DMS153 (cell line): ENCODE data around the gene STEAP3.

Source experiments
- DNase-seq: peaks from one replicate; lab custom pipeline; 2025; lab: John Stamatoyannopoulos, UW

STEAP3 gene

DNA sequence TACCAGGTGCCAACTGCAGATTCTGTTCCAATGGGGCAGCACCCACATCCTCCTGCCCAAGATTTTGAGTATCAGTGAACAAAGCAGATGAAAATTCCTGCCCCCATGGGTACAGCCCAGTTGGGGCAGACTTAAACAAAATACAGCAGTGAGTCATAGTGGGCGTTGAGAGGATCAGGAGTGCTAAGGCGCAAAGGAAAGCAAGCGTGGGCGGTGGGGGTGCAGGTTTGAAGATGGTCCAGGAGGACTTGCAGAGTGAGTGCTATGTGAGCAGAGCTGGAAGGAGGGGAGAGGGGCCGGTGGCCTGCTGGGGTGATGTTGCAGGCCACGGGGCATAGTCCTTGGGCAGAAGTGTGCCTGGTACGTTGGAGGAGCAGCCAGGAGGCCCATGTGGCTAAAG, 24.7 kb downstream of the STEAP3 start:
- no peak for DNase-seq

DNA sequence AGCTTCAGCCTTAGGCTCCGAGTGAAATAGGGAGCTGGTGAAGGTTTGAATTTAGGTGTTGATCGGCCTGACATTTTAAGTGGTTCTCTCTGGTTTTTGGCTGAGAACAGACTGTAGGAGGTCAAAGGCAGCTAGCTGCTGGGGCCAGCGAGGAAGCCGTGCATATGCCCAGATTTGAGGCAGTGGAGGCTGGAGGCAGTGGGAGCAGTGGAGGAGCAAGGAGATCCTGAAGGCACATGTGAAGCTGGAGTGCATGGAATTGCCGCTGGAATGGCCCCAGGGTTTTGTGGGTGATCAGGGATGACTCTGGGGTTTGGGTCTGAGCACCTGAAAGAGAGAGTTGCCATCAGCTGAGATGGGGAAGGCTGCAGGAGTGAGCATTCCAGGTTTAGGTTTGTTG, 25.1 kb downstream of the STEAP3 start:
- DNase-seq, result no peak

DNA sequence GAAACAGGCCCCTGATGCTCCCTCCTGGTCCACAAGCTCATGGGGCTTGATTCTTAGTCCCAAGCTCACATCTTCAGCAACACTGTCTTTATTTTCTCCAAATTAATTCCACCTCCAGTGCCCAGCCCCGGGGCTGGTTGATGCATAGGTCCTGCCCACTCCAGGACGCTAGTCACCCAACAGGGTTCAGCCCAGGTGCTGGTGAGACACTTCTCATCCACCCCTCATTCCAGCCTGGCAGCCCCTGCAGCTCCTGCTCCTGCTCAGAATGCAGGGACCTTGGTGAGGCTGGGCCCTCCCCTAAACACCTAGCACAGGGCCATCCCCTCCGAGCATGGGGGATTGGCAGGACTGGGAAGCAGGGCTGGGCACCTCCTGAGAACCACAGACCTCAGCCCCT, 25.7 kb downstream of the STEAP3 start:
- DNase-seq, result no peak

DNA sequence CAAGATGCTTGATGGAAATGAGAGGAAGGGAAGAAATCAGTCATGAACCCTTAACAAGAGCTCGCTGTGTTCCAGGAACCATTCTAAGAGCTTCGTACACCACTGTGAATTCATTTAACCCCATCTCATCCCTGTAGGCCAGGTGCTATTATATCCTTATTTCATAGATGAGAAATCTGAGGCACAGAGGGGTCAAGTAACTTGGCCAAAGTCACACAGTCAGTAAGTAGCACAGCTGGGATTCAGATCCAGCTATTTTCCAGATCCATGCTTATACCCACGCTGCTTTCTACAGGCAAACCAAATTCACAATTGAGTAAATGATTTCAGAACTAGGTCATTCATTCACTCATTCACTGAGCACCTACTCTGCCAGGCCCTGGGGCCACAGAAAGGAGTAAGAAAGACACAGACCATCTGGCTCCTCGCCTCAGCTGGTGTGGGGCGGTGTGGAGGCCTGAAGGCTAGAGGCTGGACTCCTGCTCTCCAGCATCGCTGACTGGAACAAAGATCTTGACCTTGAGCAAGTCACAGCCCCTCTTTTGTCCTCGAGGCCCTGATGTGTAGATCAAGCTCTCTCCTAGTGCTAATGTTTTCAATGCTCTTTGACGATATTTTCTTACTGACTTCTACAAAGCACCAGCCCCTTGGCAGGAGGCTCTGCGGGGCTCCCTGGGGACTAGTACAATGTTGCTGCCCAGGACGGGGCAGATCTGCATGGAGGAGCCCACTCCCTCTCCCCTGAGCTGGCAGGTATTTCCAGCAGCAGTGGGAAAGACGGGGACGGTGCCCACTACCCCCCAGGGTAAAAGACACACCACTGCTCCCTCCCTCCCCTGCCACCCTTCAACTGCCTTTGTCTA, 26.5 kb downstream of the STEAP3 start:
- no peak for DNase-seq

DNA sequence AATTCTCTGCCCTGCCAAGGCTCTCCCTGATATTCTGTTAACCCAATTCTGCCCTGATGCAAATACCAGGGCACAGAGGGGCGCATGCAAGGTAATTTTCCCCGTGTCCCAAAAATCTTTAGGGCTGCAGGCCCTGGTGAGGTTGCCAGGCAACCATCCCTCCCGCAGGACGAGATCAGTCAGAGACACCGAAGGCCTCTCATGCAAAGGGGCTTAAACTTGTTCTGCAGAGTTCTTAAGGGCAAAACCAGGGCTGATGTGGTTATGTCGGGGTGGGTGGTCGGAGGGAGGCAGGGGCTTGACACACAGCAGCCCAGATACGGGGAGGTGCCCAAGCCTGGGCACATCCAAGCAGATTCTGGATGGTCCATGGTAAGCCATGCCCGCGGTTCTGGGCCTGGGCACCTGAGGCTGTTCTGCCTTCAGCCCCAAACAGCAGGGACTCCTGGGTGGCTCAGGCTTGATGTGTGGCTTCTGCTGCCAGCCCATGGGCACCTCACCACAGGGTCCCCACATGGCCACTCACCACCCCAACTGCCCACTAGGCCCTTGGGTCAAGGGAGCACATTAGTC, 27.2 kb downstream of the STEAP3 start:
- no peak for DNase-seq

DNA sequence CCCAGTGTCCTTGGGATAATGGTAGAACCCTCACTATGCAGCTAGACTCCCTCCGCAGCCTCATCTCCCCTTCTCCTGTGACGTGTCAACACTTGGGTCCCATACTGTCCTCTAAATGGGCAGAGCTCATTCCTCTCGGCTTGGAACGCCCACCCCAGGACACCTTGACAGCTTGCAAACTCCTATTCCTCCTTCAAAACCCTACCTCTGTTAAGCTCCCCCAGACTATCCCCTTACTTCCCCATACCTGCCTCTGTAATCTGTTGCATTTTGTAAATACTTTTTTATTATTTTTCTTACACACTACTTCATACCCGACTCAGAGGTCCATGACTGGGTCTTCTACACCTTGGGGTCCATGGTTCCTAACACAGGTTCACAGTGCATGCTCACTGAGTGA, 28.0 kb downstream of the STEAP3 start:
- no peak for DNase-seq

DNA sequence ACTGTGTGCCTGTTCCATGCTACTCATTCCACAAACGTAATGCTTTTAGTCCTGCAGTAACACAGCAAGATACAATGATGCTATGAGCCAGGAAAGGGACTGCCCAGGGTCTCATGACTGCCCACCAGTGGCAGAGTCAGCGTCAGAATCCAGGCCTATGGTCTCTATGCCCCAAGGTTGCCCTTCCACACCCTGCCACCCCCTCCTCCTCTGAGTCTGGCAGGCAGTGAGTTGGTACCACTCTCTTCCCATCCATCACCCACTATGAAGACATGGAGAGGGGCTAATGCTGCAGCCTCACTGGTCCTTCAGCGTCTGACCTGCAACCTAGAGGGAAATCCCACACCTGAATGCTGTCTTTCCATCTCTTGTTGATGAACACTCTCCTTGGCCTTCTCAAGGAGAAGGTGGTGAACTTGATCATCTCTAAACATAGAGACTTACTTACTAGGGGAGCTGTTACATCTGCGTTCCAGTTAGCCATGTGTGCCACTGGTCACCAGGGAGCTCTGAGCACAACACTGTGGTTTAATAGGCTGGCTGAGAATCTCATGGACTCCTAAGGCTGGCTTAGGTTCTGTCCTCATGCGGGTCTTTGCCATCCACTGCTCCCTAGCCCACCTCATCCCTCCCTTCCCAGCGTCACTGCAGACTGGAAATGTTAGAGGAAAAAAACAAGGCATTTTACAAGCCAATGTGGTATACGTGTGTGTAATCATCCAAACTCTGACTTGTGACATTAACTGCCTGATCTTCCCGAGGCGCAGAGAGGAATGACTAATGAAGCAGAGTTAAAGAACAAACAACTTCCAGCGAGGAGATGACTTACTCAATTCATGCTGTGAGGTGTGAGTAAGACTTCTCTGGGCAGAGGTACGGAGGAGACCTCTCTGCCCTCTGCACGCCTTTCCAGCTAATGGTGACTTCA, 28.8 kb downstream of the STEAP3 start:
- no peak for DNase-seq

DNA sequence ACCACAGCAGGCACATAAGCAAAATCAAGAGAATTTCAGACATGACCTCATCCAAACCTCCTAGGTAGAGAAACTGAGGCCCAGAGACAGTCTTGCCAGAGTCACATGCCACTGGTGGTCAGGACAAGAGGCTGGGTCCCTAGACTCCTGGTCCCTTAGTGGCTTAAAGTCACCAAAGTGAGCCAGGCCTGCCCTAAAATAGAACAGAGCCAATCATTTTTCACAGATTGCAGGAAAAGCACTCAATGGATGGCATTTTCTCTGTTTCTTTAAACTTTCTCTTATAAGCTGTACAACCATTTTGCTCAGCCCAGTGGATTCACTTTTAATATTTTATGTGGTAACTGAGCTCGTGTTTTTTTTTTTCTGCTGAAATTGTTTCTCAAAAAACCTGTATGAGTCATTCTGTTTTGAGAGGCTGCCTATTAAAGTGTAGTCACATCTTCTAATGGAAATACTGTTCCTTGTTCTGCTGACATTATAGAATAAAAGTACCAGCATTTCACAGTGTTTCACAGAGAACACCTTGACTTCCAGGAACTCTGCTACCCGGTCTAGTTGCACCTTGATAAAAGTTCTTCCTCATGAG, 29.6 kb downstream of the STEAP3 start:
- DNase-seq, result no peak

DNA sequence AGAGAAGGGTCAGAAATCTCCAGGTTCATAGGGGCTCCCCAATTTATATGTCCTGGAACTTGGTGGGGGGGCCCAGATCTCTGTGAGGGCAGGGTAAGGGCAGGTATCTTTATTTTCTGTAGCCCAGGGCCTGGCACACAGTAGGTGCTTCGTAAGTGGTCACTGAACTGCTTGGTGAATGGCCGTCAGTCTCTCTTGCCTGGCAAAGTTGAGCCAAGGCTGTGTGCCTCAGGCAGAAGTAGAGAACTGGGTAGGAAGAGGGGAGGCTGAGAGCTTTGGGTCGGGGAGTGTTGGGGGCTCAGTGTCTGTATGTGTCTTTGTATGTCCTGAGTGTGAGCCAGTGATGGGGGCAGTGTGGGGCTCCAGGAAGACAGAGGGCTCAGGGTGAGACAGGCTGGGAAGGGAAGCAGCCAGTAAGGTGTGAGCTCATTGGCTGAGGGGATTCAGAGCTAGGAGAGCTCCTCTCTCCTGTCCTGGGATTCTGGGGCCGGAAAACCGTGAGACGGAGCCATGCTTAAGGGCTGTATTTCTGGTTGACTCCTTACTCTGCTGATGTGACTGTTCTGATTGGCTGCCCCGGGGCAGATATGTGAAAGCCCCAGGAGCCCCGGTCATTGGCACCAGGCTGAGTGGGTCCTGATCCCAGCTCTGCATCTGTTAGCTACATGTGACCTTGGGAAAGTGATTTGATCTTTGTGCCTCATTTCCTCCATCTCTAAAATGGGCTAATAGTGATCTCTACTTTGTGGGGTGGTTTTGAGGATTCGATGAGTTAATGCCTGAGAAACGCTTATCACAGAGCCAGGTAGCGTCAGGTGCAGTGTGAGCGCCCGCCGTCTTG, 30.3 kb downstream of the STEAP3 start:
- DNase-seq, result no peak

DNA sequence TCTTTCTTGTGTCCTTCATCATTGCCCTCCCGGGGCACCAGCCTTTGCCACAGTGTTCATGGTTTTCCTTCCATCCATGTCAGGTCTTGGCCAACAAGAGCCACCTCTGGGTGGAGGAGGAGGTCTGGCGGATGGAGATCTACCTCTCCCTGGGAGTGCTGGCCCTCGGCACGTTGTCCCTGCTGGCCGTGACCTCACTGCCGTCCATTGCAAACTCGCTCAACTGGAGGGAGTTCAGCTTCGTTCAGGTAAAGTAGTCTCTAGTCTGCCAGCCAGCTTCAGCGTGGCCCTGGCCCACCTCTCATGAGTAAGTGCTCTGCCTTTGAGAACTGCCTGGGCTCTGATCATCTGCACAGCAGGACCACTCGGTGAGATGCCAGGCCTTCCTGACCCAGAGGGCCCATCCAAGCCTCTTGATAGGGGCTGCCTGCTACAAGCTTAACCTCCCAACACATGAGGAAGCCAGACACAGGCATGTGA, 31.0 kb downstream of the STEAP3 start:
- DNase-seq, result no peak

DNA sequence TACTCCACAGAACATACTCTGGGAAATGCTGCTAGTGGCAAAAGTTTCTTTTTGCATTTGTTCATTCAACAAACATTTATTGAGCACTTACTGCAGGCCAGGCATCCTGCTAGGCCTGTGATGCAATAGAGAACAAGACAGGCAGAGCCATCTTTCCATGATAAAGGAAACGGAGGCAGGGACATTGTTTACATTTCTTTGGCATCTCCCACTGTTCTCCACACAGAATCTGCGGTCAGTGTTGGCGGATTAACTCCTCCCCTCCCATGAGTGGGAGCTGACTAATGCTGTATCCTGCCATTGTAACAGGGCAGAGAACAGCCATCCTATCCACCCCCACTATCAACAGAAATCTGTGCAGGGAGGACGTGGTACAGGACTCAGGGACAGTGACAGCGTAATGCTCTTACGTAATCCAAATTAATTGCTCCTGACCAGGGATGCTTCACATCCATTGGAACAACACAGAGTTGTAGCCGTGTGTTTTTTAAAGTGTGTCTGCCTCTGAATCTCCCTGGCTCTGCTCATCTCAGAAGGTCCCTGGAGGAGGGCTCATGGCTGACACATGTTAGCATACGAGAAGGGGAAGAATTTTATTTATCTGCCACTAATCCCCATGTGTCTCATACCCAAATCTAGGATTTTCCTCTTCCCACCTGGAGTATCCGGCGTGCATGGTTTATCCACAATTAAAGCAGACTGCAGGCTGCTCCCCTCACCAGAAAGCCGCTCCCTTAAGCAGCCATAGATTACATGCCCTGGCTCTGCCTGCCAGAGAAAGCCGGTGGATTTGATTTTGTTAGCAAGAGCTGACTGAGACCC, 32.3 kb downstream of the STEAP3 start:
- DNase-seq, result peak; percentile 76

DNA sequence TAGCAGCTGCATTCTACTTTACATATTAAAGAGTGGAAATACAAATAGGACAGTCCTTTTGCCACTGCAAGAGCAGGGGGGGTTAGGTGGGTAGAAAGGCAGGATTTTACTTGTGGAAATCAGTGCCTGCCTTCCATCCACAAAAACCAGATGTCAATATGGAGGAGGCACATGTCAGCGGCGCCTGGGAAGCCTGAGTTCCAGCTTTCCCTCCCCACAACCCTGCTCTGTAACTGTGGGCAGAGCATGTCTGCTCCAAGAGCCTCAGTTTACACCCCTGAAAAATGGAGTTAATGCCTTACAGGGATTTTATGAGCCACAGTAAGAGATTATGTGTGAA, 32.9 kb downstream of the STEAP3 start:
- DNase-seq, result no peak

DNA sequence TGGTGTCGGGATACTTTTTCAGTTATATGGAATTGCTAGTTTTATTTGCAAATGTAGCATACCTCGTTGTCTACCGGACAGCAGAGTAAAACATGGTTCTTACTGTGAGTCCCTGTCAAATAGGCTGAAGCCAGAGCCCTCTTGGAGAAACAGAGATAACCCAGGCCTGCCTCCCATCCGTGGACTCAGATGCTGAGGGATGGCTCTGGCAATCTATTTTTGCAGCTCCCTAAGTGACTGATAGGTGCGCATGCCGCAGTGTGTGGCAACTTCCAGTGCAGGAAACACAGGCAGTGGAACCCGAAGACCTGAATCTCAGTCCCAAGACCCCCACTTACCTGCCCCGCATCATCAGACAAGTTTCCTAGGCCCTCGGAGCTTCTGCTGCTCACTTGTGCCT, 33.6 kb downstream of the STEAP3 start:
- no peak for DNase-seq

DNA sequence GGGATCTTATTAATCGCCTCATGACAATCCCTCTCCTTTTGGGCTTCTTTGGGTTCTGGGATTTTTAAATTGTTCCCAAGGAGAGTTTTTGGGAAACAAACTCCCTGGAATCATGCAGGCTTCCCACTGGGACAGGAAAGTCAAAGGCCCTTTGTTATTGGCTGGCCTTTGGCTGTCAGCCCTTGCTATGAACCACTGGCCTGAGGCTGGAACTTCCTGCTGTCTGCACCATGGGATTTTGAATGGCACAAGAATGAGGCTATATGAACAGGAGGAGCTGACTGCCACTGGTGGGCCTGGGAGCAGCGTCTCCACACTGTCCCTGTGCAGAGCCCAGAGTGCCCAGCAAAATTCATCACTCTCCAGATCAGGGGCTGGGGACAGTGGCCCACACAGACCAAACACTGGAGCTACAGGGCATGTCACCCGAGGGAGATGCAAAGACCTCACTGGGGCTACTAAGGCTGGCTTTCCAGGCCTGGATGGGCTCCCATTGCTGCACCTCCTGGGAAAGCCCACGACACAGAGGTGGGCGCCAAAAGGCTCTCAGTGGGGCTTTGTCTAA, 35.7 kb downstream of the STEAP3 start:
- DNase-seq, result no peak

DNA sequence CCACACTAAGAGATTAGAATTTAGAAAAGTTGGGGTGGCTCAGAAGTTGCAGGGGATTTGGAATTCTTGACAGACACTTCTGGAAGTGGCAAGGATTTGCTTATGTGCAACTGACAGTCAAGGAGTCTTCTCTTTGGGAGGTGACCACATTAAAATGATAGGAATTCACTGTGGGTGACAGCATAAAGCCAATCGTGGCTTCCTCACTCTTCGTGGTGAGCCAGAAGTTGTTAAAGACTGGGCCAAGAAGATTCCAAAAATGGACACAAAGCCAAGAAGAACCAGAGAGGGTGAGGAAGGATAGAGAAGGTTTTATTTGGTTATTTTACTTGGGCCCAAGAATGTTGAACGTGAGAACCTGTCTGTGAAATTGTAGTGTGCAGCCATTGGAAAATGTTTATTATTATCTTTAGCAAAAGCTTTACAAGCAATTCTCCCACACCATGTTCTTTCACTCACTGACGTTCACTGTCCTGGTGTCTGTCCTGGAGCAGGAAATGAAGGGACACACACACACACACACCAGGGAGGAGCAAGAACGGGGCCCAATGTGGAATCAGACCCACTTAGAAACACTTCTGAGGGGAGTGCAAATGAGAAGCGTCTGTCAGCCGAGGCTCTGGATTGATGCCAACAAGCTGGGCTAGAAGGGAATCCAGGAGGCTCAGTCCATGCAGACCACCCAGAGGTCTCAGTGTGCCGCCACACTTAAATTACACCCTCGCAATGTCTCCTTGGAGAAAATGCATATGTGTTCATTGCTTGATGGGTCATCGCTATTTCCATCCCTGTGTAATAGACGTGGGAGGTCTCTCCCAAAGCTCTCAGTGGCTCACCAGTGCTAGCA, 37.2 kb downstream of the STEAP3 start:
- no peak for DNase-seq

DNA sequence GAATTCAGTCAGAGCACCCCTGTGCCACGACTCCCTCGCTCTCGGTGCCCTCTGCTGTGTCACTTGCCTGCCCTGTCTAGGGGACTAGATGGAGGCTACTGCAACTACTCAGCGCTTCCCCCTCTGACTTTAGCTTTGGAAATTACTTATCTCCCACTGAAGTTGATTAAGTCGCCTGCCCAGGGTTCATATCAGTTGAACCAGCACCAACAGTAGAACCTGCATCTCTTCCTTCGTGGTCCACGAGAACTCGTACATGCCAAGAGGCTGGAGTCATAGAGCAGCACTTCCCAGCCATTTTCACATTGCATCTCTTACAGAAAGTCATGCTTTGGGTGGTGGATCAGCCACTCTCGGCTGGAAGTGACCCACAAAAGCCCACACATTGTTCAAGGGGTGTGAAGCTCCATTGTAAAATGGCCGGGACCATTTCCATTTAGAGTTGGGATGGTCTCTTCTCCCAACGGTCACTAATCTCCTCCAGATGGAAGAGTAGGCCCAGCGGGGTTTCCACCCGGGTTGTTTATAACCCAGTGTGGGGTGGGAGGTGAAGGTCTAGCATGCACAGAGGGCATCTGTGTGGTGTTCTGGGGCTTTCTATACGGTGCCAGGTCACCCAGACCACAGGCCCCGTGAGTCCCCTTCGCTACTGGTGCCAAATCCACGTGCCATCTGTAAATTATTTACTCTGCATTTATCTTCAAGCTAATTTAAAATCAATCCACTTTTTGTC, 38.0 kb downstream of the STEAP3 start:
- DNase-seq, result no peak

DNA sequence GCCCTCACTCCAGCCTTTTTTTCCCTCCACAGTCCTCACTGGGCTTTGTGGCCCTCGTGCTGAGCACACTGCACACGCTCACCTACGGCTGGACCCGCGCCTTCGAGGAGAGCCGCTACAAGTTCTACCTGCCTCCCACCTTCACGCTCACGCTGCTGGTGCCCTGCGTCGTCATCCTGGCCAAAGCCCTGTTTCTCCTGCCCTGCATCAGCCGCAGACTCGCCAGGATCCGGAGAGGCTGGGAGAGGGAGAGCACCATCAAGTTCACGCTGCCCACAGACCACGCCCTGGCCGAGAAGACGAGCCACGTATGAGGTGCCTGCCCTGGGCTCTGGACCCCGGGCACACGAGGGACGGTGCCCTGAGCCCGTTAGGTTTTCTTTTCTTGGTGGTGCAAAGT, 39.4 kb downstream of the STEAP3 start:
- DNase-seq, result no peak

DNA sequence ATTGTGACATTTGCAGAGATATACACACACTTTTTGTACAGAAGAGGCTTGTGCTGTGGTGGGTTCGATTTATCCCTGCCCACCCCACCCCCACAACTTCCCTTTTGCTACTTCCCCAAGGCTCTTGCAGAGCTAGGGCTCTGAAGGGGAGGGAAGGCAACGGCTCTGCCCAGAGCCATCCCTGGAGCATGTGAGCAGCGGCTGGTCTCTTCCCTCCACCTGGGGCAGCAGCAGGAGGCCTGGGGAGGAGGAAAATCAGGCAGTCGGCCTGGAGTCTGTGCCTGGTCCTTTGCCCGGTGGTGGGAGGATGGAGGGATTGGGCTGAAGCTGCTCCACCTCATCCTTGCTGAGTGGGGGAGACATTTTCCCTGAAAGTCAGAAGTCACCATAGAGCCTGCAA, 40.0 kb downstream of the STEAP3 start:
- no peak for DNase-seq
